H9 (cell line): ENCODE measurements around the gene CAMK1G. TPM values are rescaled to one million over a fixed set of nuclear protein-coding genes. Genes with fewer than 3 reads are reported as not detected.

ENCODE experiments used
- DNase-seq: peaks from one replicate; pipeline ENCODE4 v3.0.0-alpha.2; 2017
- H2AFZ ChIP-seq: one replicate; pipeline ENCODE4 v1.6.1; 2013; ENCODE audit warnings: mild to moderate bottlenecking, low read length, control low read depth, moderate library complexity
- H2AK5ac ChIP-seq: 2 replicates; pipeline ENCODE4 v1.6.1; 2013; ENCODE audit warnings: low read length, control low read depth, mixed read lengths; ENCODE audit not compliant: insufficient read length
- H2BK120ac ChIP-seq: one replicate; pipeline ENCODE4 v1.6.1; 2013; ENCODE audit warnings: low read depth, mild to moderate bottlenecking, low read length, control low read depth, inconsistent platforms; ENCODE audit not compliant: poor library complexity, severe bottlenecking
- H2BK12ac ChIP-seq: 2 replicates; pipeline ENCODE4 v1.6.1; 2013; ENCODE audit warnings: low read length, control low read depth, mixed read lengths, low read depth; ENCODE audit not compliant: insufficient read length
- H2BK15ac ChIP-seq: 2 replicates; pipeline ENCODE4 v1.6.1; 2013; ENCODE audit warnings: low read depth, low read length, control low read depth
- H2BK20ac ChIP-seq: one replicate; pipeline ENCODE4 v1.6.1; 2013; ENCODE audit warnings: low read depth, mild to moderate bottlenecking, low read length, control low read depth, inconsistent platforms; ENCODE audit not compliant: poor library complexity, severe bottlenecking
- H2BK5ac ChIP-seq: 2 replicates; pipeline ENCODE4 v1.6.1; 2013; ENCODE audit warnings: low read length, control low read depth, mixed read lengths; ENCODE audit not compliant: insufficient read length
- H3K14ac ChIP-seq: 2 replicates; pipeline ENCODE4 v1.6.1; 2013; ENCODE audit warnings: low read length, control low read depth; ENCODE audit not compliant: insufficient read depth
- H3K18ac ChIP-seq: 2 replicates; pipeline ENCODE4 v1.6.1; 2013; ENCODE audit warnings: low read depth, mild to moderate bottlenecking, mixed read lengths, low read length, control low read depth; ENCODE audit not compliant: insufficient read length
- H3K23ac ChIP-seq: 2 replicates; pipeline ENCODE4 v1.6.1; 2013; ENCODE audit warnings: low read length, control low read depth, mixed read lengths, low read depth; ENCODE audit not compliant: insufficient read length
- H3K23me2 ChIP-seq: 2 replicates; pipeline ENCODE4 v1.6.1; 2013; ENCODE audit warnings: low read depth, mild to moderate bottlenecking, mixed read lengths, low read length, control low read depth; ENCODE audit not compliant: insufficient read length, poor library complexity, severe bottlenecking
- H3K27ac ChIP-seq: 2 replicates; pipeline ENCODE4 v1.5.1; 2013; ENCODE audit warnings: low read length, control low read depth, mixed read lengths, low read depth; ENCODE audit not compliant: insufficient read length
- H3K27me3 ChIP-seq: 2 replicates; pipeline ENCODE4 v1.6.1; 2013; ENCODE audit warnings: low read length, control low read depth, inconsistent platforms; ENCODE audit not compliant: insufficient read depth
- H3K4ac ChIP-seq: 2 replicates; pipeline ENCODE4 v1.6.1; 2013; ENCODE audit warnings: low read depth, mild to moderate bottlenecking, control low read depth, inconsistent platforms, low read length, moderate library complexity
- H3K4me1 ChIP-seq: 2 replicates; pipeline ENCODE4 v1.6.1; 2013; ENCODE audit warnings: low read length, control low read depth, inconsistent platforms; ENCODE audit not compliant: insufficient read depth
- H3K4me2 ChIP-seq: 2 replicates; pipeline ENCODE4 v1.6.1; 2013; ENCODE audit warnings: low read length, control low read depth, mixed read lengths; ENCODE audit not compliant: insufficient read length, insufficient read depth
- H3K56ac ChIP-seq: 2 replicates; pipeline ENCODE4 v1.6.1; 2013; ENCODE audit warnings: low read depth, mild to moderate bottlenecking, mixed read lengths, low read length, control low read depth; ENCODE audit not compliant: insufficient read length
- H3K79me1 ChIP-seq: 2 replicates; pipeline ENCODE4 v1.6.1; 2013; ENCODE audit warnings: low read depth, mild to moderate bottlenecking, moderate library complexity, low read length, control low read depth, inconsistent platforms; ENCODE audit not compliant: insufficient read depth, poor library complexity, severe bottlenecking
- H3K79me2 ChIP-seq: 2 replicates; pipeline ENCODE4 v1.6.1; 2013; ENCODE audit warnings: low read length, control low read depth, inconsistent platforms; ENCODE audit not compliant: insufficient read depth
- H3K9ac ChIP-seq: 2 replicates; pipeline ENCODE4 v1.6.1; 2013; ENCODE audit warnings: low read length, control low read depth, mixed read lengths; ENCODE audit not compliant: insufficient read length; ENCODE audit errors: extremely low read depth
- H3K9me3 ChIP-seq: one replicate; pipeline ENCODE4 v1.6.1; 2013; ENCODE audit warnings: low read depth, low read length, inconsistent platforms; ENCODE audit not compliant: control insufficient read depth
- H3T11ph ChIP-seq: one replicate; pipeline ENCODE4 v1.6.1; 2013; ENCODE audit warnings: mild to moderate bottlenecking, low read length, control low read depth, inconsistent platforms
- H4K20me1 ChIP-seq: one replicate; pipeline ENCODE4 v1.6.1; 2013; ENCODE audit not compliant: control insufficient read depth, insufficient read length, insufficient read depth
- H4K5ac ChIP-seq: 2 replicates; pipeline ENCODE4 v1.6.1; 2013; ENCODE audit warnings: low read depth, mild to moderate bottlenecking, mixed read lengths, low read length, control low read depth; ENCODE audit not compliant: insufficient read length
- H4K8ac ChIP-seq: replicated peaks from 2 replicates; pipeline ENCODE4 v1.6.1; 2013; ENCODE audit warnings: low read length, control low read depth, mixed read lengths, low read depth; ENCODE audit not compliant: insufficient read length
- H4K91ac ChIP-seq: 2 replicates; pipeline ENCODE4 v1.6.1; 2013; ENCODE audit warnings: low read depth, mild to moderate bottlenecking, moderate library complexity, mixed read lengths, low read length, control low read depth; ENCODE audit not compliant: insufficient read length
- H3K27ac Mint-ChIP-seq, 3 experiments: 2 replicates in 2 of 3; 3 replicates in 1 of 3; pipeline ENCODE4 v1.8.0; 2020 to 2021; ENCODE audit warnings: mixed read lengths in 3 of 3, mild to moderate bottlenecking in 1 of 3, moderate library complexity in 1 of 3
- H3K27me3 Mint-ChIP-seq: 2 replicates; pipeline ENCODE4 v1.8.0; 2021; ENCODE audit warnings: low read depth, mild to moderate bottlenecking, moderate library complexity, mixed read lengths
- H3K36me3 Mint-ChIP-seq, 3 experiments: 2 replicates in 2 of 3; 3 replicates in 1 of 3; pipeline ENCODE4 v1.8.0; 2020 to 2021; ENCODE audit warnings: low read depth in 3 of 3, mixed read lengths in 3 of 3; ENCODE audit not compliant: insufficient read depth in 1 of 3
- H3K4me1 Mint-ChIP-seq, 2 experiments: 2 replicates each; pipeline ENCODE4 v1.8.0; 2020; ENCODE audit warnings: mixed read lengths in 2 of 2
- H3K4me3 Mint-ChIP-seq, 2 experiments: 2 replicates in 1 of 2; 3 replicates in 1 of 2; pipeline ENCODE4 v1.8.0; 2020 to 2021; ENCODE audit warnings: mild to moderate bottlenecking in 2 of 2, mixed read lengths in 2 of 2, moderate library complexity in 1 of 2
- H3K9me3 Mint-ChIP-seq, 2 experiments: 2 replicates in 1 of 2; 3 replicates in 1 of 2; pipeline ENCODE4 v1.8.0; 2020; ENCODE audit warnings: mild to moderate bottlenecking in 2 of 2, mixed read lengths in 2 of 2, moderate library complexity in 1 of 2
- WGBS: extraction: QIAGEN DNeasy Blood & Tissue Kit; methylation state at CpG from one replicate; pipeline ENCODE4 v1.1.7; 2013; ENCODE audit warnings: missing lambda C conversion rate, low lambda C conversion rate, mixed read lengths; ENCODE audit not compliant: insufficient read length; ENCODE audit errors: extremely low coverage; 5-methylcytosine and 5-hydroxymethylcytosine counted together
- total RNA-seq: library from RNA; stranded (reverse); gene quantifications from 2 replicates; pipeline ENCODE4 v1.2.1, GENCODE V29; 2021
- TF ChIP-seq, protein P1 (sequence below): fragments of 200-600 bp; sonication (generic); conservative IDR thresholded peaks from 3 replicates; pipeline ENCODE4 v1.8.0; 2021; ENCODE audit warnings: antibody characterized with exemption, mild to moderate bottlenecking

CAMK1G gene
- total RNA-seq, 1 experiment from 2014 or later: 0.28 TPM

- Histone ChIP-seq H2BK15ac (no peak overlapping the region), H3K4me2 (no peak overlapping the region), H3K18ac (no peak overlapping the region), H3K23me2 (no peaks in the 10 kb centered on the region), H3K23ac (no peak overlapping the region), H2AFZ (no peak overlapping the region), H3K79me1 (no peaks in the 10 kb centered on the region), H4K91ac (no peak overlapping the region), H3K9ac (no peak overlapping the region), H4K5ac (no peak overlapping the region), H3K4ac (no peak overlapping the region), H3K79me2 (no peaks in the 10 kb centered on the region), H4K8ac (no peak overlapping the region), H2BK20ac (no peak overlapping the region), H3K4me1 (peaks cover 3% of the 10 kb centered on the region; the same call in 1 of the 2 replicates), H3K27ac (no peak overlapping the region), H2BK5ac (no peak overlapping the region), H3K56ac (no peak overlapping the region), H3K14ac (no peak overlapping the region), H2BK120ac (no peak overlapping the region), H3K27me3 (no peaks in the 10 kb centered on the region), H2BK12ac (no peak overlapping the region), H3T11ph (no peak overlapping the region), H3K9me3 (no peaks in the 10 kb centered on the region), H2AK5ac (no peak overlapping the region), H4K20me1 (no peaks in the 10 kb centered on the region)
- Mint-ChIP-seq H3K36me3 (no peaks in the 10 kb centered on the region), H3K27me3 (peaks cover 20% of the 10 kb centered on the region), H3K27ac (no peak overlapping the region), H3K4me1 (peaks cover 20% of the 10 kb centered on the region in 2 experiments), H3K4me3 (no peak overlapping the region), H3K9me3 (no peaks in the 10 kb centered on the region; a peak in 2 of 5 replicates)
- no peak for DNase-seq
- WGBS: no CpG with 5 or more reads among the region's 3 CpGs
- TF ChIP-seq, protein P1, sequence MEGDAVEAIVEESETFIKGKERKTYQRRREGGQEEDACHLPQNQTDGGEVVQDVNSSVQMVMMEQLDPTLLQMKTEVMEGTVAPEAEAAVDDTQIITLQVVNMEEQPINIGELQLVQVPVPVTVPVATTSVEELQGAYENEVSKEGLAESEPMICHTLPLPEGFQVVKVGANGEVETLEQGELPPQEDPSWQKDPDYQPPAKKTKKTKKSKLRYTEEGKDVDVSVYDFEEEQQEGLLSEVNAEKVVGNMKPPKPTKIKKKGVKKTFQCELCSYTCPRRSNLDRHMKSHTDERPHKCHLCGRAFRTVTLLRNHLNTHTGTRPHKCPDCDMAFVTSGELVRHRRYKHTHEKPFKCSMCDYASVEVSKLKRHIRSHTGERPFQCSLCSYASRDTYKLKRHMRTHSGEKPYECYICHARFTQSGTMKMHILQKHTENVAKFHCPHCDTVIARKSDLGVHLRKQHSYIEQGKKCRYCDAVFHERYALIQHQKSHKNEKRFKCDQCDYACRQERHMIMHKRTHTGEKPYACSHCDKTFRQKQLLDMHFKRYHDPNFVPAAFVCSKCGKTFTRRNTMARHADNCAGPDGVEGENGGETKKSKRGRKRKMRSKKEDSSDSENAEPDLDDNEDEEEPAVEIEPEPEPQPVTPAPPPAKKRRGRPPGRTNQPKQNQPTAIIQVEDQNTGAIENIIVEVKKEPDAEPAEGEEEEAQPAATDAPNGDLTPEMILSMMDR: no peak
These were observed 35.9 kb upstream of the CAMK1G start for GRCh38 chr1:209547626-209548025.
